Upper lobe of left lung (tissue), 4 donors: Measurements from ENCODE around the gene PEX5L.

Source experiments
- EP300 ChIP-seq, 4 donors: sonication (generic); formaldehyde crosslinking; IDR thresholded peaks; one replicate each; pipeline ENCODE4 v1.5.1; 2017; ENCODE audit warnings: antibody characterized with exemption in 4 of 4, control low read depth in 2 of 4
- POLR2A ChIP-seq, 4 donors: fragments of 450-650 bp; IDR thresholded peaks; one replicate each; pipeline ENCODE4 v1.5.1; 2016 to 2017; ENCODE audit warnings: antibody characterized with exemption in 4 of 4, mild to moderate bottlenecking in 2 of 4
- POLR2AphosphoS5 ChIP-seq, 2 donors: sonication (generic); formaldehyde crosslinking; IDR thresholded peaks; one replicate each; pipeline ENCODE4 v1.5.1; 2017; ENCODE audit warnings: antibody characterized with exemption in 2 of 2
- TF ChIP-seq, protein P1 (sequence below), 6 experiments: fragments of 450-650 bp in 4 of 6; fragments of 200-600 bp in 2 of 6; sonication (generic) in 2 of 6; IDR thresholded peaks; one replicate each; pipeline ENCODE4 v1.5.1; 2016 to 2019; ENCODE audit warnings: antibody characterized with exemption in 6 of 6

GRCh38 chr3:179962629-179963387 lies 73.9 kb downstream of the PEX5L start:
- TF ChIP-seq POLR2AphosphoS5 (IDR thresholded peaks at IDR 0.05) (no peak), POLR2A (IDR thresholded peaks at IDR 0.05) (no peak), EP300 (IDR thresholded peaks at IDR 0.05) (no peak)
- TF ChIP-seq, protein P1, sequence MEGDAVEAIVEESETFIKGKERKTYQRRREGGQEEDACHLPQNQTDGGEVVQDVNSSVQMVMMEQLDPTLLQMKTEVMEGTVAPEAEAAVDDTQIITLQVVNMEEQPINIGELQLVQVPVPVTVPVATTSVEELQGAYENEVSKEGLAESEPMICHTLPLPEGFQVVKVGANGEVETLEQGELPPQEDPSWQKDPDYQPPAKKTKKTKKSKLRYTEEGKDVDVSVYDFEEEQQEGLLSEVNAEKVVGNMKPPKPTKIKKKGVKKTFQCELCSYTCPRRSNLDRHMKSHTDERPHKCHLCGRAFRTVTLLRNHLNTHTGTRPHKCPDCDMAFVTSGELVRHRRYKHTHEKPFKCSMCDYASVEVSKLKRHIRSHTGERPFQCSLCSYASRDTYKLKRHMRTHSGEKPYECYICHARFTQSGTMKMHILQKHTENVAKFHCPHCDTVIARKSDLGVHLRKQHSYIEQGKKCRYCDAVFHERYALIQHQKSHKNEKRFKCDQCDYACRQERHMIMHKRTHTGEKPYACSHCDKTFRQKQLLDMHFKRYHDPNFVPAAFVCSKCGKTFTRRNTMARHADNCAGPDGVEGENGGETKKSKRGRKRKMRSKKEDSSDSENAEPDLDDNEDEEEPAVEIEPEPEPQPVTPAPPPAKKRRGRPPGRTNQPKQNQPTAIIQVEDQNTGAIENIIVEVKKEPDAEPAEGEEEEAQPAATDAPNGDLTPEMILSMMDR (IDR thresholded peaks at IDR 0.05) = no peak
